ENCODE measurements around the gene FBXL4.
A peak's percentile ranks its signal among the peaks of the same experiment; 100 is the strongest.

The FBXL4 gene

DNA sequence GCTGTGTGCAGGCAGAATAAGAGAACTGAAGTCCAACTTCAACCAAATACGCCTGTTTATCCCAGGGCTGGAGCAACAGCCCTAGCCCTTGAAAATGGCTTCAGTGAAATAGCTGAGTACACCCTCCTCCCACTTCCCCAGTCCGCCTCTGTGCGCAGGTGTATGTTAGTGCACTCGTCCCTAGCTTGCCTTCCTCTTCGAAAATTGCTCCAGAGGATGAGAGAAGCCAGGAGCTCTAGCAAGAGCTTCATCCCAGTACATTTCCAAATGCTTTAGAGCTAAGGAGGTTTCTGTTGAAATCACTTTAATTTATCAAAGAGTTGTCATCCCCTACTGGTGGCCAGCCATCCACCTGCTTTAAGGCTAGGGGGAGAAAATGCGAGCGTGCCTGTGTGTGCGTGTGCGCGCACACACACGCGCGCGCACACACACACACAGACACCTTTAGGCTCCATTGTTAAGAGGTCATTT lies 118.8 kb downstream of the FBXL4 start:
- H3K27ac ChIP-seq (ENCODE audit: insufficient read depth, low read depth, low read length, poor library complexity, severe bottlenecking): peak overlapping the region; percentile 27

DNA sequence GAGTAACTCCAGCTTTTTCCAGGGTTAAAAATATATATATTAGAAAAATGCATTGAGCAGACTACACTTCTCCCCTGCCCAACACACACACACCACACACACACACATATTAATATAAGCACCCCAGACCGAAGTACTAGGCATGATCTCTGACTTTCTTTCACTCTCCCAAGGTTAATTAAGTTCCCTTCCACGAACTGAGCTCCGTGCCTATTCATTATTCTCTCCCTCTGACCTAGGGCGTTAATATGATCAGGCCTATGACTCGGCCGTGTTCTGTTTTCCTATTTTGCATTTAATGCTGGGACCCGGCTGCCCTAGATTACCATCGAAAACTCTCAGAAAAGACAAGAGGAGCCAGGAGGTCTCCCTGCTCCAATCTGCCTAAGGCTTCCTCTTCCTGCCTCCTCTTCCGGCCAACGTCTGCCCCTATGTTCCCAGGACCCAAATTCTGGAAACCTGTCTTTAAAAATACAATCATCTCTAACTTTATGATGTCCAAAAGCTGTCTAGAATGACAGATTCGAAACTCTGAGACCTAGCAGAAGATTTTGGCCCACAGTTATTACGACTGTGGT lies 119.4 kb downstream of the FBXL4 start:
- Histone ChIP-seq H3K4me3 (ENCODE audit: insufficient read depth, low read depth, low read length) (peak overlapping the region; percentile 20), H3K27ac (ENCODE audit: insufficient read depth, low read depth, low read length, poor library complexity, severe bottlenecking) (peak overlapping the region; percentile 64)
- WGBS, 2 experiments: 3% methylated on average over 12 of the region's 12 CpGs

More for the DNA sequence above, 118.8 kb downstream of the FBXL4 start:
- Histone ChIP-seq H3K4me3 (ENCODE audit: insufficient read depth, low read depth, low read length) (peak overlapping the region; percentile 18), H3K36me3 (ENCODE audit: control insufficient read depth, insufficient read depth, low read length) (no peaks in the 10 kb centered on the region), H3K27me3 (ENCODE audit: control insufficient read depth, insufficient read depth, low read length, poor library complexity, severe bottlenecking) (peaks cover 100% of the 10 kb centered on the region), H3K4me1 (ENCODE audit: control insufficient read depth, insufficient read depth, low read length) (peaks cover 64% of the 10 kb centered on the region), H3K9me3 (ENCODE audit: control insufficient read depth, low read length) (no peaks in the 10 kb centered on the region)
- 1 to 2% methylated on average over 14 of the region's 14 CpGs for WGBS, 2 experiments

DNA sequence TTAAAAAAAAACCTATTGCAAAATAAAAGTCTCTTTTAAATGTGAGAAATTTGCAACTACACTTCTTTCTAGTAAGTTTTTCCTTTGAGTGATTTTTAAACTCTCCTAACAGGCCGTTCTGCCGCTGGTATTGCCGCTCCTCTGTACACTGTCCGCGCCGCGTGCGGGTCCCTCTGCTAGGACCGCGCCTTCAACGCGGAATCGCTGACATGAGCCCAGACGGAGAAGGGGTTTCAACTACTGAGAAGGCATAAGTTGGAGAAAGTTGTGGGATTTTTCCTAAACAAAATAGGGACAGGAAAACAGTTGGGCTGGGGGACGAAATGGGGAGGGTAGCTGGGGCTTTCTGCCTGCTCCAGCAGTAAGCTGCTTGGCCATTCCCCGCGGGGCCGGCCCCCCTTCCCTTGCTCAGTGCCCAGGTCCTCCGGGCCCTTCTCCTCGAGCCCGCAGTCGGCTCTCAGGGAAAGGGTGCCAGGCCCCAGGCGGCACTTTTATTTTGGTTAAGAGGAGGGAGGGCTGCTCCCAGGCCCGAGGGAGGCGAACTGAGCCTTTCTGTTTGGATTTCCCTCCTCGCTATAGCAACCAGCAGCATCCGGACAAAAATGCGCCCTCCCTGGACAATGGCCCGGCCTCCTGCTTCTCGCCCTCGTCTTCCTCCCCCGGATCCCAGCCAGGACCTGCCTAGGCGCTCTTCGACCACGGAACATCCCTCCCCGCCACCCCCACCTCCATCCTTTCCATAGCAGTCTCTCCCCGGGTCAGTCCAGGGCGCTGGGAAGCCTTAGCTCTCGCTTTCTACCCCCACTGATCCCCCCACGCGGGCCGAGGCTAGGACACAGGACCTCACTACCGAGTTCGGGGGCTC lies 120.2 kb downstream of the FBXL4 start:
- Histone ChIP-seq H3K9me3 (ENCODE audit: control insufficient read depth, low read length) (no peaks in the 10 kb centered on the region), H3K27me3 (ENCODE audit: control insufficient read depth, insufficient read depth, low read length, poor library complexity, severe bottlenecking) (peaks cover 97% of the 10 kb centered on the region), H3K4me1 (ENCODE audit: control insufficient read depth, insufficient read depth, low read length) (peaks cover 57% of the 10 kb centered on the region), H3K27ac (ENCODE audit: insufficient read depth, low read depth, low read length, poor library complexity, severe bottlenecking) (peak overlapping the region; percentile 82), H3K36me3 (ENCODE audit: control insufficient read depth, insufficient read depth, low read length) (no peaks in the 10 kb centered on the region), H3K4me3 (ENCODE audit: insufficient read depth, low read depth, low read length) (peak overlapping the region; percentile 20)
- 0% methylated on average over 42 to 44 of the region's 44 CpGs for WGBS, 2 experiments

More for the DNA sequence above, 119.4 kb downstream of the FBXL4 start:
- H3K4me1 ChIP-seq (ENCODE audit: control insufficient read depth, insufficient read depth, low read length): peaks cover 64% of the 10 kb centered on the region
- H3K36me3 ChIP-seq (ENCODE audit: control insufficient read depth, insufficient read depth, low read length): no peaks in the 10 kb centered on the region
- H3K27me3 ChIP-seq (ENCODE audit: control insufficient read depth, insufficient read depth, low read length, poor library complexity, severe bottlenecking): peaks cover 100% of the 10 kb centered on the region
- no peaks in the 10 kb centered on the region for H3K9me3 ChIP-seq (ENCODE audit: control insufficient read depth, low read length)

DNA sequence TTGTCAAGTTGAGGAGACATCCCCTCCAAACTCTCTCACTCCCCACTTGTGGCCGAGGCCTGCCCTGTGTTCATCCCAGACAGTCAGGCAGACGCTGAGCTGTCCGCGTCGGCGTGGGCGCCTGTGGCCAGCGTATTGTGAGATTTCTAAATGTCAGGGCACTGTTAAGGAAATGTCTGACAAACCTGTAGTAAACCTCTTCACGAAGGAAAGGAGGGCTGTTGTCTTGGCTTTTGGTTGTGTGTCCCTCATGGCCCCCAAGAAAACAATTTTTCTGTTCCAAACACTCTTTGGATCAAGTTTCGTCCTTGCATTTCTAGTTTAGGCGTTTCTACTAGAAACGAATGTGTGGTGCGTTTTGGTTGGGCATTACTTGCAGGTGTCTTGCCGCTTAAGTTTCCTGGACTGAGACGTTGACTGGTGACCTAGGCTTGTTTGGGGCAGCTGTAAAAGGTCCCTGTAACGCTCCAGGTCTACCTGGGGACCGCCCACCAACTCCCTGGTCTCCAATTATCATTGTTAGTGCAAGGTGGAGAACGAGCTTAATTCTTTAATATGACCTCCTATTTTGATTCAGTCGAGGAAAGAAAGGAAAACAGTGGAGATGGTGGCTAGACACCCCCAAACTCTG lies 122.0 kb downstream of the FBXL4 start:
- Histone ChIP-seq H3K27me3 (ENCODE audit: control insufficient read depth, insufficient read depth, low read length, poor library complexity, severe bottlenecking) (peaks cover 87% of the 10 kb centered on the region), H3K4me3 (ENCODE audit: insufficient read depth, low read depth, low read length) (peak overlapping the region; percentile 50), H3K9me3 (ENCODE audit: control insufficient read depth, low read length) (no peaks in the 10 kb centered on the region), H3K27ac (ENCODE audit: insufficient read depth, low read depth, low read length, poor library complexity, severe bottlenecking) (no peak overlapping the region), H3K4me1 (ENCODE audit: control insufficient read depth, insufficient read depth, low read length) (peaks cover 40% of the 10 kb centered on the region), H3K36me3 (ENCODE audit: control insufficient read depth, insufficient read depth, low read length) (no peaks in the 10 kb centered on the region)
- 1 to 2% methylated on average over 19 of the region's 19 CpGs for WGBS, 2 experiments

DNA sequence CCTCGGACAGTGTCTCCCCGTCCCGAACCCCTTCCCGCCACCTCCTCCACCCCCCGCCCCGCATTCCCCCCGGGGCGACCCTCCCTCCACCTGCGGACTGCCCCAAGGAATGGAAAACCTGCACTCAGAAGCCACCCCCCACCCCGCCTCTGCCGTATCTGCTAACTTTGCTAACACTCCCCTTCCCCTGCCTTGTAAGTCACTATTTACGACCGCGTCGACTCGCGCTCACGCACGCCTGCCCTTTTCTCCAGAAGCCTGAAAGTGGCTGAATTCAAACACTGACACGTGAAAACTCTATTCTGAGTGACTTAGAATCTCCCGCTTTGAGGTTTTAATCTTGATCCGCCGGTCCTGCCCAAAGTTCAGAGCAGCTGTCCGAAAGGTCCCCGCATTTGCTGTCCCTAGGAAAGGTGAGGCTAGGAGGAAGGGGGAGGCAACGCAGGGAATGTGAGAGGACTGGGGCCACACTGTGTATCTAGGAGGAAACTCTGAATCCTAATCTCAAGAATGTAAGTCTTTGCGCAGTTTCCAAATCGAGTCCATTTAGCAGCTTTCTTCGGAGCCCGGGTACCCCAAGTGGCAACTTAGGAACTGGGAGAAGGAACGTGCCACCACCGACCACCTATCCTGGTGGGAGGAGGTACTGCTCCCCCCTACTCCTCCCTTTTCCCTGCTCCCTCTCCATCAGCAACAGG lies 122.7 kb downstream of the FBXL4 start:
- Histone ChIP-seq H3K4me1 (ENCODE audit: control insufficient read depth, insufficient read depth, low read length) (peaks cover 35% of the 10 kb centered on the region), H3K27ac (ENCODE audit: insufficient read depth, low read depth, low read length, poor library complexity, severe bottlenecking) (no peak overlapping the region), H3K36me3 (ENCODE audit: control insufficient read depth, insufficient read depth, low read length) (no peaks in the 10 kb centered on the region), H3K4me3 (ENCODE audit: insufficient read depth, low read depth, low read length) (peak overlapping the region; percentile 50), H3K27me3 (ENCODE audit: control insufficient read depth, insufficient read depth, low read length, poor library complexity, severe bottlenecking) (peaks cover 80% of the 10 kb centered on the region), H3K9me3 (ENCODE audit: control insufficient read depth, low read length) (no peaks in the 10 kb centered on the region)
- WGBS, 2 experiments: 0 to 1% methylated on average over 28 to 30 of the region's 32 CpGs

DNA sequence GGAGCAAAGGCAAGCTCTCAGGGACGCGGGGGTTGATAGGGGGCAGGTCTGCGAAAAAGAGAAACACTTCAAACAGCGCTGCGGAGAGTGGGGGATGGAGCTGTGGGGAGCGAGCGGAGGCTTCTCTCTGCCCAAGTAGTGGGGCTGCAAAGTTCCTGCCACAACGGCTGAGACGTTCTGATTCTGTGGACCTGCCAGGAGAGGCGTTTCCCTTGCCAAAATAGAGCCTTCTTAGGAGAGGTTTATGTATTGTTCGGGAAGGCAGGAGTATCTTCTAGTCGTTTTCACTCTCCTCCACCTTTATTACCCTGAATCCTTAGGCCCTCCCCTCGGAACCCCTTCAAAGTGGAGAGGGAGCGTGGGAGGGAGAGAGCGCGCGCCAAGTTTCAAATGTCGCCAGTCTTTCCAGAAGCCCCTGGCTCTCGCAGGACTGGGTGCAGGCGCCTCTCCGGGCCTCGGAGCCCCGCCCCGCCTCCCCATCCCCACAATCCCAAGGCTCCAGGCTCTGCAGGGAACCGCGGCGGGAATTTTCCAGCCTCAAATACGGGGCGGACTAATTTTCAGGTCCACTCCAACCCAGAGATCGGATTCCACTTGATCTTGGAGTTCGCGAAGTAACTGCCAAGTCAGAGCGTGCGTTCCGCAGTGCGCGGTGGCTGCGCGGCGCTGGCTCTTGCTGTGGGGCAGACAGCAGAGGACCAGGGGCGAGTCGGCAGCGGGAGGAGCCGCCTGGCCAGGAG lies 123.4 kb downstream of the FBXL4 start:
- peaks cover 31% of the 10 kb centered on the region for H3K4me1 ChIP-seq (ENCODE audit: control insufficient read depth, insufficient read depth, low read length)
- peaks cover 73% of the 10 kb centered on the region for H3K27me3 ChIP-seq (ENCODE audit: control insufficient read depth, insufficient read depth, low read length, poor library complexity, severe bottlenecking)
- H3K4me3 ChIP-seq (ENCODE audit: insufficient read depth, low read depth, low read length): peak overlapping the region; percentile 50
- no peak overlapping the region for H3K27ac ChIP-seq (ENCODE audit: insufficient read depth, low read depth, low read length, poor library complexity, severe bottlenecking)
- no peaks in the 10 kb centered on the region for H3K36me3 ChIP-seq (ENCODE audit: control insufficient read depth, insufficient read depth, low read length)
- no peaks in the 10 kb centered on the region for H3K9me3 ChIP-seq (ENCODE audit: control insufficient read depth, low read length)
- WGBS, 2 experiments: 0% methylated on average over 42 to 44 of the region's 44 CpGs

DNA sequence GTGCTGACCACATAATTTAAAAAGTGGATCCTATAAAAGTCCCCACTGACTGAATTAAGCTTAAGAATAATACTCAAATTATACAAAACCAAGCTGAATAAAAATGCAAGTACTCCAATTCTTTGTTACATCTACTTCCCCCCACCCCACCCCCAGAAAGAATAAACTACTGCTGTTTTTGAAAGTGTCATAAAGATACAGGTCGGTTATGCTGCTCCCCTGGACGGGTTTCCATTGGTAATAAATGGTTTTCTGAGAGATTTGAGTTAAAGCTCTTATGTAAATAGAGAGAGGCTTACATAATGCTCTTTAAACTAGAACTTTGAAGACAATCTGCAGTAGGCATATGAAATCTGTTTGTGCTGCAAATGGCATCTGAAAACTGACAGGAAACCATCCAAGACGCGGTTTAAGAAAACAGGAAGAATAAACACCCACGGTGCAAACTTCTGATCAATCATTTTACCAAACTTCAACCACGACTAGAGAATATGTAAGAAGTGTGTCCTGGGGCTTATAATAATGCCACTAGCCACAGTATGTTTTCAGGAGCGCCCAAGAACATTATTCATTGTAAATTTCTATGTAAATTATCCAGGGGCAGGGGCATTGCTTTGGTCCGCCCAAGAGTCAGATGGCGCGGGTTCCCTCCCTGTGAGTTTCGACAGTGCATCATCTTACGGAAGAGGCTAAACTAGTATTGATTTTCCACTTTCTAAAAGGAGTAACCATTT lies 124.2 kb downstream of the FBXL4 start:
- H3K27me3 ChIP-seq (ENCODE audit: control insufficient read depth, insufficient read depth, low read length, poor library complexity, severe bottlenecking): peaks cover 66% of the 10 kb centered on the region
- WGBS, 2 experiments: 3 to 7% methylated on average over 10 to 12 of the region's 12 CpGs
- H3K4me1 ChIP-seq (ENCODE audit: control insufficient read depth, insufficient read depth, low read length): peaks cover 25% of the 10 kb centered on the region
- no peaks in the 10 kb centered on the region for H3K36me3 ChIP-seq (ENCODE audit: control insufficient read depth, insufficient read depth, low read length)
- H3K27ac ChIP-seq (ENCODE audit: insufficient read depth, low read depth, low read length, poor library complexity, severe bottlenecking): no peak overlapping the region
- H3K9me3 ChIP-seq (ENCODE audit: control insufficient read depth, low read length): no peaks in the 10 kb centered on the region
- H3K4me3 ChIP-seq (ENCODE audit: insufficient read depth, low read depth, low read length): peak overlapping the region; percentile 50

DNA sequence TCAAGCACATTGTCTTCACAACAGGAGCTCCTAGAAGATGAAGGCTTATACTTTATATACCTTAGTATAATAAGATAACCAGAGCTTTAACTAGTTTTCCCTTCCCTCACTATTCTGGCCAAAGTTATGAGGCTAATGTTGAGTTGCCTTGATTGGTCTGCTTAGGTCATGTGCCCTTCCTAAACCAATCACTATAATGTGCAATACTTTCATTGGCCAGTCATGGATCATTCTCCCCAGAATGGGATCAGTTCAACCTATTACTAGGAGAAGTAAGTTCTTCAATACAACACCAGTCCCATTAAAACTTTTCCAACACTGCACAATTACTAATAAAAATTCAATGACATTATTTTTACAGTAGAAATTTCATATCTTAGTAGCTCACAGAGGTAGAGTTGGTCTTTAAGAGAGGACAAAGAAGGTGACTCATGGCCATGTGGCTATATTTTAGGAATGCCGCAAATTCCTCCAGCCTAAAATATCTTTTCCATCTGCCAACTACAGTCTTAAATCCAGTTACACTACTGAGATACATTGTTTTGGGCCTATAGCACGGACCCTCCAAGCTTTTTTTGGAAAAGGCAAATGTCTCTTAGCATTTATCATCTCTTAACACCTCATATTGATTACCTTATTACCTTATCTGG lies 125.9 kb downstream of the FBXL4 start:
- peaks cover 13% of the 10 kb centered on the region for H3K4me1 ChIP-seq (ENCODE audit: control insufficient read depth, insufficient read depth, low read length)
- H3K27ac ChIP-seq (ENCODE audit: insufficient read depth, low read depth, low read length, poor library complexity, severe bottlenecking): no peak overlapping the region
- peaks cover 49% of the 10 kb centered on the region for H3K27me3 ChIP-seq (ENCODE audit: control insufficient read depth, insufficient read depth, low read length, poor library complexity, severe bottlenecking)
- 93 to 96% methylated on average over 2 of the region's 2 CpGs for WGBS, 2 experiments
- H3K36me3 ChIP-seq (ENCODE audit: control insufficient read depth, insufficient read depth, low read length): no peaks in the 10 kb centered on the region
- no peaks in the 10 kb centered on the region for H3K9me3 ChIP-seq (ENCODE audit: control insufficient read depth, low read length)
- no peak overlapping the region for H3K4me3 ChIP-seq (ENCODE audit: insufficient read depth, low read depth, low read length)
